K562 (cell line): ENCODE data around the gene HSPA6. TPM values are rescaled to one million over a fixed set of nuclear protein-coding genes. Genes with fewer than 3 reads are reported as not detected.

Experiments
- CAMTA2 ChIP-seq: fragments of 250-450 bp; sonication (Bioruptor Pico); conservative IDR thresholded peaks from 2 replicates; pipeline ENCODE4 v1.5.1; 2022
- CEBPZ ChIP-seq: fragments of 150-350 bp; IDR thresholded peaks from 2 replicates; pipeline ENCODE4 v1.6.1; 2014; ENCODE audit warnings: low read depth, mild to moderate bottlenecking, low read length, borderline replicate concordance
- DPF2 ChIP-seq: fragments of 450-650 bp; IDR thresholded peaks from 2 replicates; pipeline ENCODE4 v1.6.1; 2016
- HDAC8 ChIP-seq: fragments of 450-650 bp; IDR thresholded peaks from 2 replicates; pipeline ENCODE4 v1.6.1; 2016; ENCODE audit warnings: mild to moderate bottlenecking, missing genetic modification characterization, moderate library complexity, missing compliant biosample characterization
- HLTF ChIP-seq: fragments of 450-650 bp; IDR thresholded peaks from 2 replicates; pipeline ENCODE4 v1.6.1; 2016
- IRF9 ChIP-seq: fragments of 450-650 bp; IDR thresholded peaks from 2 replicates; pipeline ENCODE4 v1.6.1; 2016; ENCODE audit warnings: missing biosample characterization, missing genetic modification characterization
- MBD1 ChIP-seq: fragments of 250-450 bp; sonication (Bioruptor Pico); IDR thresholded peaks from 2 replicates; pipeline ENCODE4 v1.8.0; 2022; ENCODE audit warnings: inconsistent platforms
- RBM17 ChIP-seq: fragments of 200-400 bp; formaldehyde crosslinking; IDR thresholded peaks from 2 replicates; pipeline ENCODE4 v1.6.1; 2017; ENCODE audit warnings: low read depth, mild to moderate bottlenecking, low read length, borderline replicate concordance
- SFPQ ChIP-seq: fragments of 200-400 bp; formaldehyde crosslinking; IDR thresholded peaks from 2 replicates; pipeline ENCODE4 v1.6.1; 2017; ENCODE audit warnings: mild to moderate bottlenecking, low read depth, low read length, moderate library complexity
- SIRT6 ChIP-seq: IDR thresholded peaks from one replicate; pipeline ENCODE4 v1.6.1; 2012; ENCODE audit warnings: low read depth, mild to moderate bottlenecking, control low read depth, inconsistent platforms, low read length, moderate library complexity
- TOE1 ChIP-seq, 2 experiments: fragments of 450-650 bp in 1 of 2; sonication (generic) in 1 of 2; formaldehyde crosslinking in 1 of 2; IDR thresholded peaks; 2 replicates each; pipeline versions ENCODE4 v1.7.1 to v1.8.0; 2016 to 2022; ENCODE audit warnings: borderline replicate concordance in 2 of 2, mild to moderate bottlenecking in 2 of 2, antibody characterized with exemption in 1 of 2, inconsistent platforms in 1 of 2, low read depth in 1 of 2, missing genetic modification reagents in 1 of 2, moderate library complexity in 1 of 2
- ZBED1 ChIP-seq: IDR thresholded peaks from 2 replicates; pipeline ENCODE4 v1.6.1; 2014
- ZNF24 ChIP-seq: fragments of 450-650 bp; IDR thresholded peaks from 2 replicates; pipeline ENCODE4 v1.6.1; 2016
- ZNF507 ChIP-seq: conservative IDR thresholded peaks from 2 replicates; pipeline ENCODE4 v1.6.1; 2017; ENCODE audit warnings: missing genetic modification characterization, missing compliant biosample characterization
- ZNF518B ChIP-seq: fragments of 250-450 bp; sonication (Bioruptor Pico); IDR thresholded peaks from 2 replicates; pipeline ENCODE4 v1.5.0; 2021; ENCODE audit warnings: mild to moderate bottlenecking, moderate library complexity
- polyA plus RNA-seq, 8 experiments: library from polyadenylated mRNA; depleted of rRNA in 4 of 8; stranded (reverse) in 5 of 8; unstranded in 3 of 8; fragments of >200 nt; fragmentation: Nextera tagmentation in 2 of 8; fragmentation: Illumina TruSeq in 1 of 8; extraction: Ambion mirVana in 2 of 8; extraction: Trizol in 1 of 8; gene quantifications; 2 replicates each; pipeline versions ENCODE4 v1.2.1 to v1.2.3, GENCODE V29; 2011 to 2014; ENCODE audit warnings: inconsistent platforms in 1 of 8, missing spikeins in 1 of 8
- total RNA-seq, 7 experiments: library from RNA; depleted of rRNA in 6 of 7; stranded (reverse); fragments of >200 nt in 6 of 7; fragmentation: Illumina TruSeq in 2 of 7; extraction: Trizol in 2 of 7; gene quantifications; 2 replicates each; pipeline versions ENCODE4 v1.2.1 to v1.2.3, GENCODE V29; 2011 to 2021; ENCODE audit warnings: low replicate concordance in 1 of 7

The HSPA6 gene
- total and polyA plus RNA-seq, 9 of the 15 experiments (the other 6 are each of a cell fraction or from before 2014, with no cell fraction given), result 0.15 to 10.0 (median 2.4) TPM

- TF ChIP-seq ZNF518B (CRISPR knock-in tag), result no peak
- TF ChIP-seq SFPQ, result no peak
- TF ChIP-seq RBM17, result no peak
- TF ChIP-seq MBD1, result no peak
- TF ChIP-seq TOE1 (IDR thresholded peaks at IDR 0.05; ENCODE audit: borderline replicate concordance), result peak; percentile 96
- no peak for TF ChIP-seq TOE1 (CRISPR knock-in tag; IDR thresholded peaks at IDR 0.05; ENCODE audit: borderline replicate concordance, low read depth)
- no peak for TF ChIP-seq CEBPZ
- 0 out of 2 replicates have a peak, but pooled peaks have one; percentile 45 for TF ChIP-seq HLTF
- TF ChIP-seq ZBED1, result no peak
- no peak for TF ChIP-seq CAMTA2 (CRISPR knock-in tag)
- peak; percentile 58; the same call in 1 of the 2 replicates for TF ChIP-seq DPF2
- no peak for TF ChIP-seq HDAC8 (tag)
- TF ChIP-seq ZNF24, result peak; percentile 60
- no peak for TF ChIP-seq IRF9
- no peak for TF ChIP-seq SIRT6
- TF ChIP-seq ZNF507 (tag), result no peak
Observed at GRCh38 chr1:161506336-161507223, 17.8 kb upstream of the HSPA6 start (continued).
